T-cell (primary cell): Measurements from ENCODE around the gene ADGRB3. TPM values are rescaled to one million over a fixed set of nuclear protein-coding genes. Genes with fewer than 3 reads are reported as not detected.

Source experiments
- ATAC-seq, 4 experiments: fragments of 200-7000 bp in 3 of 4; fragments of 150-1000 bp in 1 of 4; cut with Tn5 transposase; replicated peaks in 1 of 4; 1 replicate in 3 of 4; 2 replicates in 1 of 4; pipeline ENCODE4 v1.10.0; 2021; ENCODE audit warnings: moderate library complexity in 3 of 4, mild to moderate bottlenecking in 2 of 4, moderate number of reproducible peaks in 1 of 4
- CTCF ChIA-PET, 2 donors: fragments of 300-600 bp; sonication (Branson Sonifier 250); formaldehyde crosslinking; loops; one replicate each; lab custom pipeline; 2022; ENCODE audit warnings: antibody characterized with exemption in 2 of 2; lab: Charles Lee
- POLR2A ChIA-PET, 2 donors: fragments of 300-600 bp; sonication (Branson Sonifier 250); formaldehyde crosslinking; loops; one replicate each; lab custom pipeline; 2022; ENCODE audit warnings: antibody characterized with exemption in 2 of 2; lab: Charles Lee
- DNase-seq, 35 experiments: peaks; one replicate each; pipeline versions ENCODE4 v3.0.0 to v3.0.0-alpha.2; 2013 to 2023
- H3K27ac ChIP-seq: one replicate; pipeline ENCODE4 v1.5.1; 2013; ENCODE audit warnings: low read length
- H3K27me3 ChIP-seq, 2 experiments: replicated peaks in 1 of 2; 1 replicate in 1 of 2; 2 replicates in 1 of 2; pipeline versions ENCODE4 v1.6.1 to v1.7.0; 2013; ENCODE audit warnings: low read length in 1 of 2, mixed read lengths in 1 of 2; ENCODE audit not compliant: control insufficient read depth in 2 of 2, insufficient read depth in 2 of 2; ENCODE audit errors: extremely low read depth in 1 of 2
- H3K36me3 ChIP-seq, 2 donors: 1 replicate in 1 of 2; 2 replicates in 1 of 2; pipeline versions ENCODE4 v1.6.1 to v1.7.0; 2013; ENCODE audit warnings: low read length in 1 of 2; ENCODE audit not compliant: control insufficient read depth in 2 of 2, insufficient read depth in 1 of 2; ENCODE audit errors: extremely low read depth in 1 of 2
- H3K4me1 ChIP-seq, 2 experiments: 1 replicate in 1 of 2; 2 replicates in 1 of 2; pipeline versions ENCODE4 v1.6.1 to v1.7.0; 2013; ENCODE audit warnings: low read length in 2 of 2, mixed read lengths in 1 of 2; ENCODE audit not compliant: insufficient read depth in 2 of 2, control insufficient read depth in 1 of 2; ENCODE audit errors: extremely low read depth in 1 of 2
- H3K4me3 ChIP-seq, 2 donors: 1 replicate in 1 of 2; 2 replicates in 1 of 2; pipeline versions ENCODE4 v1.5.1 to v1.7.0; 2013; ENCODE audit warnings: mild to moderate bottlenecking in 2 of 2, low read length in 1 of 2, moderate library complexity in 1 of 2; ENCODE audit not compliant: control insufficient read depth in 1 of 2; ENCODE audit errors: extremely low read depth in 1 of 2
- H3K9me3 ChIP-seq: 2 replicates; pipeline ENCODE4 v1.7.0; 2013
- H3K27ac Mint-ChIP-seq, 2 donors: one replicate each; pipeline ENCODE4 v1.8.0; 2020 to 2021; ENCODE audit warnings: mild to moderate bottlenecking in 2 of 2, mixed read lengths in 2 of 2
- H3K27me3 Mint-ChIP-seq, 2 donors: one replicate each; pipeline ENCODE4 v1.8.0; 2021 to 2022; ENCODE audit warnings: mixed read lengths in 2 of 2
- H3K36me3 Mint-ChIP-seq: one replicate; pipeline ENCODE4 v1.8.0; 2021; ENCODE audit warnings: mixed read lengths
- H3K4me1 Mint-ChIP-seq, 3 donors: one replicate each; pipeline ENCODE4 v1.8.0; 2020 to 2022; ENCODE audit warnings: mixed read lengths in 3 of 3, mild to moderate bottlenecking in 1 of 3
- H3K4me3 Mint-ChIP-seq, 3 donors: one replicate each; pipeline ENCODE4 v1.8.0; 2020 to 2022; ENCODE audit warnings: mild to moderate bottlenecking in 3 of 3, mixed read lengths in 3 of 3, moderate library complexity in 3 of 3
- H3K9me3 Mint-ChIP-seq, 3 donors: one replicate each; pipeline ENCODE4 v1.8.0; 2020 to 2022; ENCODE audit warnings: mixed read lengths in 3 of 3
- WGBS: methylation state at CpG from one replicate; pipeline ENCODE4 v1.1.5; 2013; ENCODE audit warnings: missing lambda C conversion rate; ENCODE audit not compliant: insufficient coverage; 5-methylcytosine and 5-hydroxymethylcytosine counted together
- total RNA-seq, 35 experiments: library from RNA in 6 of 35; stranded (reverse) in 6 of 35; fragments of 120-200 nt in 1 of 35; gene quantifications; one replicate each; pipeline versions ENCODE4 v1.2.1 to v1.2.4 and lab custom pipeline; 2013 to 2026

ADGRB3 gene
- total RNA-seq, 5 donors from 2014 or later (not counting 1 experiment from before 2014, with no cell fraction given) = not detected

DNA sequence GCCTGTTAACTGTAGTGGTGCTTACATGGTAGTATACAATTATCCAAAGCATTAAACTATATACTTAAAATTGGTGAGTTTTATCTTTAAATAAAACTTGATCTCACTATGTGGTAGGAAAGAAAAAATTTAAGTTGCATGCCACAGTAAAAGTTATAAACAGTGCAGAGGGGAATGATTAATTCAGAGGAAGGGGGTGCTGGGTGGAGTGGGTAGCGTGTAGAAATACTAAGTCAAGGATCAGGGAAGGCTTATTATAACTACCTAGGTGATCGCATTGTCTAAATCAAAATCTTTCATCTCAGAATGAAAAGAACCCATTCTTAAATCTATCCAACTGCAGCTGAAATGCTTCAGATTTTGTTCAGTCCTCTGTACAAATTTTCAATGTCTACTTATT lies 428.3 kb downstream of the ADGRB3 start:
- H3K9me3 ChIP-seq = no peaks in the 10 kb centered on the region
- H3K27ac Mint-ChIP-seq = no peak overlapping the region
- H3K4me3 ChIP-seq = no peak overlapping the region
- H3K36me3 ChIP-seq = no peaks in the 10 kb centered on the region
- ATAC-seq (no peak), DNase-seq (no peak)
- H3K4me1 Mint-ChIP-seq = no peaks in the 10 kb centered on the region
- H3K27me3 Mint-ChIP-seq = no peaks in the 10 kb centered on the region
- no peaks in the 10 kb centered on the region for H3K27me3 ChIP-seq
- H3K27ac ChIP-seq = no peak overlapping the region
- ChIA-PET POLR2A (no interaction called here), CTCF (no interaction called here)
- no peaks in the 10 kb centered on the region for H3K9me3 Mint-ChIP-seq
- WGBS = no CpG with 5 or more reads among the region's 2 CpGs
- H3K4me3 Mint-ChIP-seq = no peak overlapping the region
- no peaks in the 10 kb centered on the region for H3K36me3 Mint-ChIP-seq
- no peaks in the 10 kb centered on the region for H3K4me1 ChIP-seq

DNA sequence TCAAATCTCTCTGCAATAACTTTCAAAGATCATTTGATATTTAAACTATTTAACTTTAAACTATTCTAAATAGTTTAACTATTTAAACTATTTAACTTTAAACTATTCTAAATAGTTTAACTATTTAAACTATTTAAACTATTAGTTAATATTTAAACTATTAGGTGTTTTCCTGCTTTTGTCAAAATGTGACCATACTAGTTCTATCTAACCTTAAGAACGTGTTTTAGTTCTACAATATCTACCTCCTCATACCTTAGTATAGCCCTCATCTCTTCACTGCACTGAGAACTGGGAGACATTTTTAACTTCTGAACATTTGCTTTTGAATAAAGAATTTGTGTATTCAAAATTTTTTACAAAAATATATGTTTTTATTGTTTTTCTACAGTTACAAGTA lies 429.1 kb downstream of the ADGRB3 start:
- Mint-ChIP-seq H3K9me3 (no peaks in the 10 kb centered on the region), H3K27ac (no peak overlapping the region), H3K4me1 (no peaks in the 10 kb centered on the region), H3K4me3 (no peak overlapping the region), H3K27me3 (no peaks in the 10 kb centered on the region), H3K36me3 (no peaks in the 10 kb centered on the region)
- no CpG with 5 or more reads among the region's 1 CpG for WGBS
- no peak for DNase-seq
- no peak overlapping the region for H3K4me3 ChIP-seq
- H3K36me3 ChIP-seq = no peaks in the 10 kb centered on the region
- ATAC-seq = no peak
- H3K27me3 ChIP-seq = no peaks in the 10 kb centered on the region
- CTCF ChIA-PET = no interaction called here
- no peaks in the 10 kb centered on the region for H3K9me3 ChIP-seq
- no peak overlapping the region for H3K27ac ChIP-seq
- POLR2A ChIA-PET = no interaction called here
- no peaks in the 10 kb centered on the region for H3K4me1 ChIP-seq

DNA sequence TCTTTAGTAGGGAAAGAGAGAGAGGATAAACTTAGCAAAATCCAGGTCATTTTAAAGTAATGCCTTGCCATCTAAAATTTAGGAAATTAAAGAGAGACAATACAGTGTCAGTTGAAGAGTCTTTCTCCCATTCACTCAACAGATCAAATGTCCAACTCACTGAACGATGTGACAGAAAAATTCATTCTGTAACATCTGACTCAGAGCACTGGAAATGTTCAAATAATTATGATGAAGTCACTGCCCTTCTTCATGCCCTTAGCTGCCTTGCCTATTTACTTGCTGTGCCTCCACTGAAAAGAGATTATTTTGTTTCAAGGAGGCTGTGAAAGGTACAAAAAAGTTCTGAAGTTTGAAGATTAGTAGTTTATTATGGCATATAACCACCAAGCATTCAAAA lies 434.8 kb downstream of the ADGRB3 start:
- H3K27me3 ChIP-seq = no peaks in the 10 kb centered on the region
- DNase-seq (no peak), ATAC-seq (no peak)
- no peak overlapping the region for H3K4me3 ChIP-seq
- H3K9me3 ChIP-seq = no peaks in the 10 kb centered on the region
- POLR2A ChIA-PET = no interaction called here
- Mint-ChIP-seq H3K27me3 (no peaks in the 10 kb centered on the region), H3K9me3 (no peaks in the 10 kb centered on the region), H3K36me3 (no peaks in the 10 kb centered on the region), H3K4me1 (no peaks in the 10 kb centered on the region), H3K4me3 (no peak overlapping the region), H3K27ac (no peak overlapping the region)
- CTCF ChIA-PET = no interaction called here
- no peaks in the 10 kb centered on the region for H3K4me1 ChIP-seq
- no peak overlapping the region for H3K27ac ChIP-seq
- no peaks in the 10 kb centered on the region for H3K36me3 ChIP-seq
- WGBS = no CpG with 5 or more reads among the region's 1 CpG

DNA sequence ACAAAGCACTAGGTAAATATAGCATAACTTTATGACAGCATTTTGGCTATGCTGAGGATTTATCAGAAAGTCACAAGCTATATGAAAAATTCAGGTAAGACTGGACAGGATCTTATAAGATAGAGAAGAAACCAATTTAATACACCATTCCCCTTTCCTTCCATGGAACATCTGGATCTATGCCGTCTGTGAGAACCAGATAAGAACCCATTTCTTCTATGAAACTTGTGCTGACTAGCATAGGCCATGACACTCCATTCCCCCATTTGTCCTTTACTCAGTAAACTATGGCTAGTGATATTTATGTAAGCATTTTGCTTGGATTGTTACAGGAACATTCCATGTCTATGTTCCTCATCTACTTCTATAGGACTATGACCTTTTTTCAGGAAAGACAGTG lies 437.7 kb downstream of the ADGRB3 start:
- Histone ChIP-seq H3K27me3 (no peaks in the 10 kb centered on the region), H3K27ac (no peak overlapping the region), H3K36me3 (no peaks in the 10 kb centered on the region), H3K9me3 (no peaks in the 10 kb centered on the region), H3K4me1 (no peaks in the 10 kb centered on the region), H3K4me3 (no peak overlapping the region)
- H3K27me3 Mint-ChIP-seq = no peaks in the 10 kb centered on the region
- DNase-seq (no peak), ATAC-seq (no peak)
- H3K36me3 Mint-ChIP-seq = no peaks in the 10 kb centered on the region
- ChIA-PET POLR2A (no interaction called here), CTCF (no interaction called here)
- no peak overlapping the region for H3K27ac Mint-ChIP-seq
- no CpG with 5 or more reads among the region's 1 CpG for WGBS
- no peaks in the 10 kb centered on the region for H3K9me3 Mint-ChIP-seq
- no peaks in the 10 kb centered on the region for H3K4me1 Mint-ChIP-seq
- H3K4me3 Mint-ChIP-seq = no peak overlapping the region

DNA sequence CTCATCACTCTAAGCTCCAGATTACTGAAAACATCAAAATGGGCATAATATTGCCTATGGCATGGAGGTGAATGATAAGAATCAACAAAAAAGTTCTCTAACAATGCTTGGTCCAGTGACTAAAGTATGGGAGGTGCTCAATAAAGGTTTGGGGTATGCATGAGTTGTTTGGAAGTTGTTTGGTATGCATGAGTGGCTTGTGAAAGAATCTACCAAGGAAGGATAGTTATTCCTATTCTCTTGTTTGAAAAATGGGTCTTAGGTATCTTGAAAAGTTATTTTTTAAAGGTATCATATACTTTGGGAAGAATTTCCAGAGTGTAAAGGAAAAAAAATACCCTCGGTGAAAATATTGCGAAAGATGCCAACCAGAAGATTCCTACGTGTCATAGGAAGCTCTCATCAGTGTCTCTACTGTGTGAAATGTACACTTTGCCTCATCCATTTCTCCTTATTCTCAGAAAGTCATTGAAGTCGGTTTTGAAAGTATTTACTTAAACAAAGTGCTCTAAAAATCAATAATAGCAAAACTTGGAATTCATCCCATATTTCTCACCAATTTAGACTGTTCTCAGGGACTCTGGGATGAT lies 449.8 kb downstream of the ADGRB3 start:
- Mint-ChIP-seq H3K4me1 (no peaks in the 10 kb centered on the region), H3K4me3 (no peak overlapping the region)
- no peak overlapping the region for H3K4me3 ChIP-seq

DNA sequence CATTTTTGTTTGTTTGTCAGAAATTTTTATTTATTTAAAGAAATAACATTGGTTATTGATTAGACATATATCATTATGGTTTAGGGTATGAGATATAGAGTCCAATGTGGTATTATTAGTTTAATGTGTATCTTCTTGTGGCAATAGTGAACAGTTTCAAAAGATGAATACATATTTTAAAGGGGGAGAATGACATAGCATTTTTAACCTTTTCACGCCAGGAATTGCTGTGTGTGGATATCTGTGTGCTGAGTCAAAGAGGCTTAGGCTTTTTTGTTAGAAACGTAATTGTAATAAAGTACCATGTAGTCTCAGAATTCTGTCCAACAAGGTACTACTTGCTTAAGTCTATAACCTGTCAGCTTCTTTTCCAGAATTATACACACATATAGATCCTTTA lies 451.6 kb downstream of the ADGRB3 start:
- Mint-ChIP-seq H3K27ac (no peak overlapping the region), H3K9me3 (peaks cover 0 to 3% (median 0%) of the 10 kb centered on the region in 3 donors), H3K4me3 (no peak overlapping the region), H3K36me3 (no peaks in the 10 kb centered on the region), H3K27me3 (no peaks in the 10 kb centered on the region), H3K4me1 (no peaks in the 10 kb centered on the region)
- DNase-seq (no peak), ATAC-seq (no peak)
- H3K4me3 ChIP-seq = no peak overlapping the region
- no peaks in the 10 kb centered on the region for H3K36me3 ChIP-seq
- WGBS = no CpG with 5 or more reads among the region's 2 CpGs
- CTCF ChIA-PET = no interaction called here
- POLR2A ChIA-PET = no interaction called here
- H3K4me1 ChIP-seq = no peaks in the 10 kb centered on the region
- H3K27me3 ChIP-seq = no peaks in the 10 kb centered on the region
- H3K27ac ChIP-seq = no peak overlapping the region
- no peaks in the 10 kb centered on the region for H3K9me3 ChIP-seq

More for the DNA sequence above, 449.8 kb downstream of the ADGRB3 start:
- H3K27me3 Mint-ChIP-seq = no peaks in the 10 kb centered on the region
- no peaks in the 10 kb centered on the region for H3K36me3 Mint-ChIP-seq
- ChIA-PET CTCF (no interaction called here), POLR2A (no interaction called here)
- no peak overlapping the region for H3K27ac Mint-ChIP-seq
- Histone ChIP-seq H3K27me3 (no peaks in the 10 kb centered on the region), H3K4me1 (no peaks in the 10 kb centered on the region), H3K36me3 (no peaks in the 10 kb centered on the region), H3K9me3 (no peaks in the 10 kb centered on the region), H3K27ac (no peak overlapping the region)
- ATAC-seq (no peak), DNase-seq (no peak)
- WGBS = no CpG with 5 or more reads among the region's 4 CpGs
- peaks cover 0 to 2% (median 0%) of the 10 kb centered on the region in 3 donors for H3K9me3 Mint-ChIP-seq

DNA sequence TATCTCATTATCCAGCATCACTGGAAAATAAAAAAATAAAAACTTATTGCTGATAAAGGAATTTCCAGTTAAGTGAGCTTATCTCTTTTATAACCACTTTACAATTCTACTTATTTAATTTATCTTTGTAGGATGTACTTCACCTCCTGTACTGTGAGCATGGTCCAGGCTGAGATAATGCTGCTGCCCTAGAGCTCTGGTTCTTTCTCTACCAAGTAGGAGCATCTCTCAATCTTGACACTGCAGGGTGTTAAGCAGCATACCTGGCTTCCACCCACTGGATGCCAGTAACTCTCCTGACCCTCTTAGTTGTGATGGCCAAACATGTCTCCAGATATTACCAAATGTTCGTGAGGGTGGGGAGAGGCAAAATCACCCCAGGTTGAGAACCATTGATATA lies 454.5 kb downstream of the ADGRB3 start:
- H3K9me3 Mint-ChIP-seq = peaks cover 5 to 8% (median 6%) of the 10 kb centered on the region in 3 donors
- no peaks in the 10 kb centered on the region for H3K36me3 Mint-ChIP-seq
- Histone ChIP-seq H3K36me3 (no peaks in the 10 kb centered on the region), H3K4me3 (no peak overlapping the region), H3K27ac (no peak overlapping the region), H3K27me3 (no peaks in the 10 kb centered on the region), H3K9me3 (no peaks in the 10 kb centered on the region), H3K4me1 (no peaks in the 10 kb centered on the region)
- no peak overlapping the region for H3K4me3 Mint-ChIP-seq
- ATAC-seq = no peak
- no peak for DNase-seq
- no peaks in the 10 kb centered on the region for H3K27me3 Mint-ChIP-seq
- ChIA-PET CTCF (no interaction called here), POLR2A (no interaction called here)
- no peak overlapping the region for H3K27ac Mint-ChIP-seq
- WGBS = no CpG with 5 or more reads among the region's 1 CpG
- no peaks in the 10 kb centered on the region for H3K4me1 Mint-ChIP-seq
